ENCODE measurements around the gene CCDC177. TPM values are rescaled to one million over a fixed set of nuclear protein-coding genes. Genes with fewer than 3 reads are reported as not detected.

CCDC177 gene
- total RNA-seq, 1 experiment from 2014 or later: 2.1 TPM

GRCh38 chr14:69530095-69530494 lies 44.6 kb downstream of the CCDC177 start:
- TF ChIP-seq CTCF (IDR thresholded peaks at IDR 0.05): no peak
- TF ChIP-seq PRRX2 (CRISPR knock-in tag; IDR thresholded peaks at IDR 0.05): no peak
- no peak for TF ChIP-seq E2F1 (CRISPR knock-in tag; IDR thresholded peaks at IDR 0.05)
- no peaks in the 10 kb centered on the region for H3K9me3 Mint-ChIP-seq
- DNase-seq (ENCODE audit: low spot score) (no peak), ATAC-seq (no peak)
- H3K27ac Mint-ChIP-seq: no peak overlapping the region
- H3K27me3 Mint-ChIP-seq (ENCODE audit: low read depth): peaks cover 3% of the 10 kb centered on the region; the same call in 1 of the 2 replicates
- no peaks in the 10 kb centered on the region for H3K36me3 Mint-ChIP-seq
- ChIA-PET CTCF (interaction anchor here (1.1 to 3.0 kb wide), 5 partner anchors 15 to 50 kb away, joined by 3 to 17 read pairs (median 6); partner anchors contain the start of gene CCDC177), POLR2A (no interaction called here)
- H3K4me3 Mint-ChIP-seq: no peak overlapping the region
- 0 out of 2 replicates have a peak, but pooled peaks cover 3% of the 10 kb centered on the region for H3K4me1 Mint-ChIP-seq

- ChIA-PET CTCF (interaction anchor here (0.6 to 3.7 kb wide), 8 partner anchors 16 to 138 kb away, joined by 3 to 20 read pairs (median 4); no protein-coding TSS in a partner anchor), POLR2A (no interaction called here)
- no peaks in the 10 kb centered on the region for H3K9me3 Mint-ChIP-seq
- ATAC-seq (no peak), DNase-seq (ENCODE audit: low spot score) (no peak)
- H3K36me3 Mint-ChIP-seq: no peaks in the 10 kb centered on the region
- no peak overlapping the region for H3K27ac Mint-ChIP-seq
- peaks cover 3% of the 10 kb centered on the region; the same call in 1 of the 2 replicates for H3K27me3 Mint-ChIP-seq (ENCODE audit: low read depth)
- no peaks in the 10 kb centered on the region for H3K4me1 Mint-ChIP-seq
- H3K4me3 Mint-ChIP-seq: no peak overlapping the region
- TF ChIP-seq MXD4 (CRISPR knock-in tag; IDR thresholded peaks at IDR 0.05; ENCODE audit: borderline replicate concordance) (no peak), NR2C2 (CRISPR knock-in tag; IDR thresholded peaks at IDR 0.05) (no peak), ZNF512 (CRISPR knock-in tag; IDR thresholded peaks at IDR 0.05; ENCODE audit: borderline replicate concordance) (no peak), ZNF396 (CRISPR knock-in tag; IDR thresholded peaks at IDR 0.05; ENCODE audit: borderline replicate concordance) (no peak), AR (CRISPR knock-in tag; IDR thresholded peaks at IDR 0.05) (no peak), MAX (CRISPR knock-in tag; IDR thresholded peaks at IDR 0.05) (no peak), FOXP1 (CRISPR knock-in tag; IDR thresholded peaks at IDR 0.05; ENCODE audit: borderline replicate concordance) (no peak), ZNF219 (CRISPR knock-in tag; IDR thresholded peaks at IDR 0.05; ENCODE audit: borderline replicate concordance) (no peak), ARID4B (CRISPR knock-in tag; IDR thresholded peaks at IDR 0.05; ENCODE audit: borderline replicate concordance) (no peak), SOX15 (CRISPR knock-in tag; IDR thresholded peaks at IDR 0.05) (no peak), ESRRA (CRISPR knock-in tag; IDR thresholded peaks at IDR 0.05; ENCODE audit: borderline replicate concordance) (no peak), CREB1 (CRISPR knock-in tag; IDR thresholded peaks at IDR 0.05) (no peak), ZNF423 (CRISPR knock-in tag; IDR thresholded peaks at IDR 0.05) (no peak), E2F5 (CRISPR knock-in tag; IDR thresholded peaks at IDR 0.05) (no peak), PRRX2 (CRISPR knock-in tag; IDR thresholded peaks at IDR 0.05) (no peak), FOXJ3 (CRISPR knock-in tag; IDR thresholded peaks at IDR 0.05; ENCODE audit: borderline replicate concordance) (no peak), TEAD1 (CRISPR knock-in tag; IDR thresholded peaks at IDR 0.05) (no peak)
Observed at GRCh38 chr14:69529563-69529962, 45.1 kb downstream of the CCDC177 start.
